ENCODE results near the gene PYDC2.

- TF ChIP-seq CTCF (IDR thresholded peaks at IDR 0.05) (no peak), ZSCAN18 (CRISPR knock-in tag; IDR thresholded peaks at IDR 0.05) (no peak), CREB1 (CRISPR knock-in tag; IDR thresholded peaks at IDR 0.05) (no peak), PRDM15 (CRISPR knock-in tag; IDR thresholded peaks at IDR 0.05) (no peak), IRF2 (CRISPR knock-in tag; IDR thresholded peaks at IDR 0.05; ENCODE audit: borderline replicate concordance, low read depth) (no peak)
- TF ChIP-seq, protein P1, sequence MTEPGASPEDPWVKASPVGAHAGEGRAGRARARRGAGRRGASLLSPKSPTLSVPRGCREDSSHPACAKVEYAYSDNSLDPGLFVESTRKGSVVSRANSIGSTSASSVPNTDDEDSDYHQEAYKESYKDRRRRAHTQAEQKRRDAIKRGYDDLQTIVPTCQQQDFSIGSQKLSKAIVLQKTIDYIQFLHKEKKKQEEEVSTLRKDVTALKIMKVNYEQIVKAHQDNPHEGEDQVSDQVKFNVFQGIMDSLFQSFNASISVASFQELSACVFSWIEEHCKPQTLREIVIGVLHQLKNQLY (CRISPR knock-in tag; IDR thresholded peaks at IDR 0.05) = no peak
These were observed 31.6 kb downstream of the PYDC2 start for GRCh38 chr3:191492601-191493000.
